ENCODE data around the gene REXO4. TPM values are rescaled to one million over a fixed set of nuclear protein-coding genes. Genes with fewer than 3 reads are reported as not detected.
A peak's percentile ranks its signal among the peaks of the same experiment; 100 is the strongest.

Gene REXO4
- total and polyA plus RNA-seq, 2 of the 13 experiments (the other 11 are each of a cell fraction or from before 2014, with no cell fraction given): 18.5 to 30.4 TPM

DNA sequence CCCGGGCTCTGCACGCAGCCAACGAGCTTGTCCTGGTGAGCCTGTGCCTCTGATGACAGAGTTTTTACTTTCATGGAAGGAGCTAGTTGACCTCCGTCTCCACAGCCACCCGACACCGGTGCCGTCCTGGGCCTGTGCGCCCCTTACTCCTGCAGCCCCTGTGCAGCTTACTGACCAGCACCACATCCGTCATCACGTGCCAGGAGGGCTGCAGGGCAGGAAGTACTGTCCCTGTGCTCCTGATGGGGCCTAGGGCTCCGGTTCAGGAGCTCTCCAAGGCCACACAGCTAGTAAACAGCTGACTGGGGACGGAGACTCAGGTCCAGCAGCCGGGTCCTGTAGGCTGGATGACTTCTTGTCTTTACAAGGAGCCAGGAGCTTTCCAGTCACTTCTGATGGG, 31.5 kb downstream of the REXO4 start (continued):
- TF ChIP-seq, protein P1, sequence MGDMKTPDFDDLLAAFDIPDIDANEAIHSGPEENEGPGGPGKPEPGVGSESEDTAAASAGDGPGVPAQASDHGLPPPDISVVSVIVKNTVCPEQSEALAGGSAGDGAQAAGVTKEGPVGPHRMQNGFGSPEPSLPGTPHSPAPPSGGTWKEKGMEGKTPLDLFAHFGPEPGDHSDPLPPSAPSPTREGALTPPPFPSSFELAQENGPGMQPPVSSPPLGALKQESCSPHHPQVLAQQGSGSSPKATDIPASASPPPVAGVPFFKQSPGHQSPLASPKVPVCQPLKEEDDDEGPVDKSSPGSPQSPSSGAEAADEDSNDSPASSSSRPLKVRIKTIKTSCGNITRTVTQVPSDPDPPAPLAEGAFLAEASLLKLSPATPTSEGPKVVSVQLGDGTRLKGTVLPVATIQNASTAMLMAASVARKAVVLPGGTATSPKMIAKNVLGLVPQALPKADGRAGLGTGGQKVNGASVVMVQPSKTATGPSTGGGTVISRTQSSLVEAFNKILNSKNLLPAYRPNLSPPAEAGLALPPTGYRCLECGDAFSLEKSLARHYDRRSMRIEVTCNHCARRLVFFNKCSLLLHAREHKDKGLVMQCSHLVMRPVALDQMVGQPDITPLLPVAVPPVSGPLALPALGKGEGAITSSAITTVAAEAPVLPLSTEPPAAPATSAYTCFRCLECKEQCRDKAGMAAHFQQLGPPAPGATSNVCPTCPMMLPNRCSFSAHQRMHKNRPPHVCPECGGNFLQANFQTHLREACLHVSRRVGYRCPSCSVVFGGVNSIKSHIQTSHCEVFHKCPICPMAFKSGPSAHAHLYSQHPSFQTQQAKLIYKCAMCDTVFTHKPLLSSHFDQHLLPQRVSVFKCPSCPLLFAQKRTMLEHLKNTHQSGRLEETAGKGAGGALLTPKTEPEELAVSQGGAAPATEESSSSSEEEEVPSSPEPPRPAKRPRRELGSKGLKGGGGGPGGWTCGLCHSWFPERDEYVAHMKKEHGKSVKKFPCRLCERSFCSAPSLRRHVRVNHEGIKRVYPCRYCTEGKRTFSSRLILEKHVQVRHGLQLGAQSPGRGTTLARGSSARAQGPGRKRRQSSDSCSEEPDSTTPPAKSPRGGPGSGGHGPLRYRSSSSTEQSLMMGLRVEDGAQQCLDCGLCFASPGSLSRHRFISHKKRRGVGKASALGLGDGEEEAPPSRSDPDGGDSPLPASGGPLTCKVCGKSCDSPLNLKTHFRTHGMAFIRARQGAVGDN (CRISPR knock-in tag; IDR thresholded peaks at IDR 0.05): peak; percentile 96
- TF ChIP-seq, protein P2, sequence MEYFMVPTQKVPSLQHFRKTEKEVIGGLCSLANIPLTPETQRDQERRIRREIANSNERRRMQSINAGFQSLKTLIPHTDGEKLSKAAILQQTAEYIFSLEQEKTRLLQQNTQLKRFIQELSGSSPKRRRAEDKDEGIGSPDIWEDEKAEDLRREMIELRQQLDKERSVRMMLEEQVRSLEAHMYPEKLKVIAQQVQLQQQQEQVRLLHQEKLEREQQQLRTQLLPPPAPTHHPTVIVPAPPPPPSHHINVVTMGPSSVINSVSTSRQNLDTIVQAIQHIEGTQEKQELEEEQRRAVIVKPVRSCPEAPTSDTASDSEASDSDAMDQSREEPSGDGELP (IDR thresholded peaks at IDR 0.05; ENCODE audit: borderline replicate concordance, low read depth): peak; percentile 96
- TF ChIP-seq GABPB1 (CRISPR knock-in tag; IDR thresholded peaks at IDR 0.05) (peak; percentile 72), ZBTB7A (CRISPR knock-in tag; IDR thresholded peaks at IDR 0.05) (no peak), SP4 (CRISPR knock-in tag; IDR thresholded peaks at IDR 0.05) (0 out of 2 replicates have a peak, but pooled peaks have one; percentile 21)
- TF ChIP-seq, protein P3, sequence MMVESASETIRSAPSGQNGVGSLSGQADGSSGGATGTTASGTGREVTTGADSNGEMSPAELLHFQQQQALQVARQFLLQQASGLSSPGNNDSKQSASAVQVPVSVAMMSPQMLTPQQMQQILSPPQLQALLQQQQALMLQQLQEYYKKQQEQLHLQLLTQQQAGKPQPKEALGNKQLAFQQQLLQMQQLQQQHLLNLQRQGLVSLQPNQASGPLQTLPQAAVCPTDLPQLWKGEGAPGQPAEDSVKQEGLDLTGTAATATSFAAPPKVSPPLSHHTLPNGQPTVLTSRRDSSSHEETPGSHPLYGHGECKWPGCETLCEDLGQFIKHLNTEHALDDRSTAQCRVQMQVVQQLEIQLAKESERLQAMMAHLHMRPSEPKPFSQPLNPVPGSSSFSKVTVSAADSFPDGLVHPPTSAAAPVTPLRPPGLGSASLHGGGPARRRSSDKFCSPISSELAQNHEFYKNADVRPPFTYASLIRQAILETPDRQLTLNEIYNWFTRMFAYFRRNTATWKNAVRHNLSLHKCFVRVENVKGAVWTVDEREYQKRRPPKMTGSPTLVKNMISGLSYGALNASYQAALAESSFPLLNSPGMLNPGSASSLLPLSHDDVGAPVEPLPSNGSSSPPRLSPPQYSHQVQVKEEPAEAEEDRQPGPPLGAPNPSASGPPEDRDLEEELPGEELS (CRISPR knock-in tag; IDR thresholded peaks at IDR 0.05): 0 out of 2 replicates have a peak, but pooled peaks have one; percentile 54
- TF ChIP-seq, protein P4, sequence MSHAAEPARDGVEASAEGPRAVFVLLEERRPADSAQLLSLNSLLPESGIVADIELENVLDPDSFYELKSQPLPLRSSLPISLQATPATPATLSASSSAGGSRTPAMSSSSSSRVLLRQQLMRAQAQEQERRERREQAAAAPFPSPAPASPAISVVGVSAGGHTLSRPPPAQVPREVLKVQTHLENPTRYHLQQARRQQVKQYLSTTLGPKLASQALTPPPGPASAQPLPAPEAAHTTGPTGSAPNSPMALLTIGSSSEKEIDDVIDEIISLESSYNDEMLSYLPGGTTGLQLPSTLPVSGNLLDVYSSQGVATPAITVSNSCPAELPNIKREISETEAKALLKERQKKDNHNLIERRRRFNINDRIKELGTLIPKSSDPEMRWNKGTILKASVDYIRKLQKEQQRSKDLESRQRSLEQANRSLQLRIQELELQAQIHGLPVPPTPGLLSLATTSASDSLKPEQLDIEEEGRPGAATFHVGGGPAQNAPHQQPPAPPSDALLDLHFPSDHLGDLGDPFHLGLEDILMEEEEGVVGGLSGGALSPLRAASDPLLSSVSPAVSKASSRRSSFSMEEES (CRISPR knock-in tag; IDR thresholded peaks at IDR 0.05): peak; percentile 74
- TF ChIP-seq, protein P5, sequence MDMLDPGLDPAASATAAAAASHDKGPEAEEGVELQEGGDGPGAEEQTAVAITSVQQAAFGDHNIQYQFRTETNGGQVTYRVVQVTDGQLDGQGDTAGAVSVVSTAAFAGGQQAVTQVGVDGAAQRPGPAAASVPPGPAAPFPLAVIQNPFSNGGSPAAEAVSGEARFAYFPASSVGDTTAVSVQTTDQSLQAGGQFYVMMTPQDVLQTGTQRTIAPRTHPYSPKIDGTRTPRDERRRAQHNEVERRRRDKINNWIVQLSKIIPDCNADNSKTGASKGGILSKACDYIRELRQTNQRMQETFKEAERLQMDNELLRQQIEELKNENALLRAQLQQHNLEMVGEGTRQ (IDR thresholded peaks at IDR 0.05; ENCODE audit: low read depth, low read length): 0 out of 2 replicates have a peak, but pooled peaks have one; percentile 11
- TF ChIP-seq, protein P5 (CRISPR knock-in tag; IDR thresholded peaks at IDR 0.05; ENCODE audit: borderline replicate concordance): peak; percentile 64; the same call in 1 of the 2 replicates
- TF ChIP-seq, protein P6, sequence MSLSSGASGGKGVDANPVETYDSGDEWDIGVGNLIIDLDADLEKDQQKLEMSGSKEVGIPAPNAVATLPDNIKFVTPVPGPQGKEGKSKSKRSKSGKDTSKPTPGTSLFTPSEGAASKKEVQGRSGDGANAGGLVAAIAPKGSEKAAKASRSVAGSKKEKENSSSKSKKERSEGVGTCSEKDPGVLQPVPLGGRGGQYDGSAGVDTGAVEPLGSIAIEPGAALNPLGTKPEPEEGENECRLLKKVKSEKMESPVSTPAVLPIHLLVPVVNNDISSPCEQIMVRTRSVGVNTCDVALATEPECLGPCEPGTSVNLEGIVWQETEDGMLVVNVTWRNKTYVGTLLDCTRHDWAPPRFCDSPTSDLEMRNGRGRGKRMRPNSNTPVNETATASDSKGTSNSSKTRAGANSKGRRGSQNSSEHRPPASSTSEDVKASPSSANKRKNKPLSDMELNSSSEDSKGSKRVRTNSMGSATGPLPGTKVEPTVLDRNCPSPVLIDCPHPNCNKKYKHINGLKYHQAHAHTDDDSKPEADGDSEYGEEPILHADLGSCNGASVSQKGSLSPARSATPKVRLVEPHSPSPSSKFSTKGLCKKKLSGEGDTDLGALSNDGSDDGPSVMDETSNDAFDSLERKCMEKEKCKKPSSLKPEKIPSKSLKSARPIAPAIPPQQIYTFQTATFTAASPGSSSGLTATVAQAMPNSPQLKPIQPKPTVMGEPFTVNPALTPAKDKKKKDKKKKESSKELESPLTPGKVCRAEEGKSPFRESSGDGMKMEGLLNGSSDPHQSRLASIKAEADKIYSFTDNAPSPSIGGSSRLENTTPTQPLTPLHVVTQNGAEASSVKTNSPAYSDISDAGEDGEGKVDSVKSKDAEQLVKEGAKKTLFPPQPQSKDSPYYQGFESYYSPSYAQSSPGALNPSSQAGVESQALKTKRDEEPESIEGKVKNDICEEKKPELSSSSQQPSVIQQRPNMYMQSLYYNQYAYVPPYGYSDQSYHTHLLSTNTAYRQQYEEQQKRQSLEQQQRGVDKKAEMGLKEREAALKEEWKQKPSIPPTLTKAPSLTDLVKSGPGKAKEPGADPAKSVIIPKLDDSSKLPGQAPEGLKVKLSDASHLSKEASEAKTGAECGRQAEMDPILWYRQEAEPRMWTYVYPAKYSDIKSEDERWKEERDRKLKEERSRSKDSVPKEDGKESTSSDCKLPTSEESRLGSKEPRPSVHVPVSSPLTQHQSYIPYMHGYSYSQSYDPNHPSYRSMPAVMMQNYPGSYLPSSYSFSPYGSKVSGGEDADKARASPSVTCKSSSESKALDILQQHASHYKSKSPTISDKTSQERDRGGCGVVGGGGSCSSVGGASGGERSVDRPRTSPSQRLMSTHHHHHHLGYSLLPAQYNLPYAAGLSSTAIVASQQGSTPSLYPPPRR (CRISPR knock-in tag; IDR thresholded peaks at IDR 0.05; ENCODE audit: borderline replicate concordance): peak; percentile 34; the same call in 1 of the 2 replicates
